HG03571 (cell line): ENCODE results near the gene PRKCB.

ENCODE experiments used
- ATAC-seq: cut with Tn5 transposase; IDR thresholded peaks from one replicate; pipeline ENCODE4 v1.9.1; 2021; ENCODE audit not compliant: unreplicated experiment

Gene PRKCB

GRCh38 chr16:23934610-23935236 lies 98.9 kb downstream of the PRKCB start:
- ATAC-seq, result no peak

GRCh38 chr16:23940111-23940510 lies 104.3 kb downstream of the PRKCB start:
- no peak for ATAC-seq

DNA sequence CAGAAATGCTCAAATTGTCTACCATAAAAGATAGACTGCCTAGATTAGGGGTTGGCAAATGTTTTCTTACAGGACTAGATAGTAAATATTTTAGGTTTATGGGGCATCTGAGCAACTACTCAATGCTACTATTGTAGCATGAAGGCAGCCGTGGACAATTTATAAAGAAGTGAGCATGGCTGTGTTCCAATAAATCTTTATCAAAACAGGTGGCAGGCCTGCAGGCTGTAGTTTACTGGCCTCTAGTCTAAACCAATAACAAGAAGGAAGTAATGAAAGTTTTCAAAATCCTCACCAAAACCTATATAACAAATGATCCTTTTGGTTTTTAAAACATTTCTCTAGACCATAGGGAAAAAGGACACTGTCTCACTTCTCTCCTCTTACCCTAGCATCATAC lies 105.2 kb downstream of the PRKCB start:
- no peak for ATAC-seq

- no peak for ATAC-seq
These were observed 106.3 kb downstream of the PRKCB start for GRCh38 chr16:23941963-23942564.

DNA sequence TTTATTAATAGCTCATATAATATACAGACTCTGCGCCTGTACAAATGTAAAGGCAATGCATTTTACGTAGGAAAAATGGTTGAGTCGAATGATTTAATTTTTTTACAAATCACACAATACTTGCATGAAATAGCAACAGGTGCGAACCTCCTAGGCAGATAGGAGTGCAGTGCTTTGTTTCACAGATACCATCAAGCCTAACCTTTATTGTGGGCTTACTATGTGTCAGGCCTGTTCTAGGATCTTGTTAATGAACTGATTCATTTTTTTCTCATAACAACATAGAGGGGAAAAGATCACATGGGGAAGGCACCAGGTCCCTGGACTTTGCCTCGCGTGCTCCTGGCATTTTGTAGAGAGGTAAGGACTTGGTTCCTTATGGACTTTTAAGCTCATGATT lies 107.8 kb downstream of the PRKCB start:
- ATAC-seq, result no peak

DNA sequence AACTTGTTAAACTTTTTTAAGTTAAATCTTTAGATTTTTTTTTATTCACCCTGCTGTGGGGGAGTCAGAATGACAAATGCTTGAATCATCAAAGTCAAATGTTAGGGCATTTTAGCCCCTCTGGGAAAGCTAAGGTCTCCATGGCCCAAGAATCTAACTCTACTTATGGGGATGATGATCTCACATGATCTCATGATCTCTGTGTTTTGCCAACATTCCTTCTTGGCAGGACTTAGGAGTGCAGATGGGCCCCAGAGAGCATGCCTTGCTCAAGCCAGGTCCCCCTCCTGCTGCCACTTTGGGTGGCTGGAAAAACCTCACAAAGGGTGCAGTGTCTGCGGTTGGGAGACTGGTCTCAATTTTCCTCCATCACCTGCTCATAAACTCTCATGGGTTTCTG lies 108.6 kb downstream of the PRKCB start:
- ATAC-seq, result no peak

DNA sequence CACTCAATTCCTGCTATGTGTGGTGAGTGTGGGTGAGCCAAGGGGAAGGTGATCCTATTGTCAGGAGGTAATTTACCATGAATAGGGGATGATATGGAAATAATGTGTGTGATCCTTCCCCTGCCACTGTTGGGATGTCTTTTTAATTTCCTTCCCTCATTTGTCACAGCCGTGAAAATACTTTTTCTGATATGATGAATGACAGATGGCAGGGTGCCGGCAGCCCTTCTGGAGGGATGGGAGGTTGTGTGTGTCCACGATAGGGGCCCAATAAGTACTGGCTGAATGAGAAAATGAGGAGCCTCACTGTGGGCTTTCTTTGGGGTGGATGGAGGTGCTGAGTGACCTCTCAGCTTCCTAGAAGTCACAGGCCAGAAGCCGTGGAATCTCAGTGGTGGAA lies 109.5 kb downstream of the PRKCB start:
- no peak for ATAC-seq

DNA sequence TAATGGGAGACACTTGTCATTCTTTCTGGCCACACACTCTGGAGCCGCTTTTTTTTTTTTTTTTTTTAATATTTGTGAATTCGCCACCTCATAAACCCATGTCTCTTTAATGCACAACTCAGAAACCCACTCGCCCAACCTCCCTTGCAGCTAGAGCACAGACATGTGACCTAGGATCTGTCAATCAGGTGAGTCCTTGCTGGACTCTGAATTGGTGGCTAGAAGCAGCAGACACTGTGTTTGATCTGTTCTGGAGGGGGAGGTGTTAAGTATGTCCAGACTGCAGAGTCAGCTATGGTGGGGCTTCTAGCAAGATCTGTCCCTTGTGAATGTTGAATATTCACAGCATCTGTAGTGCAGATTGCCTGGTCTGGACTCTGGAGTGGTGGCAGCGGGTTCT lies 112.1 kb downstream of the PRKCB start:
- no peak for ATAC-seq

DNA sequence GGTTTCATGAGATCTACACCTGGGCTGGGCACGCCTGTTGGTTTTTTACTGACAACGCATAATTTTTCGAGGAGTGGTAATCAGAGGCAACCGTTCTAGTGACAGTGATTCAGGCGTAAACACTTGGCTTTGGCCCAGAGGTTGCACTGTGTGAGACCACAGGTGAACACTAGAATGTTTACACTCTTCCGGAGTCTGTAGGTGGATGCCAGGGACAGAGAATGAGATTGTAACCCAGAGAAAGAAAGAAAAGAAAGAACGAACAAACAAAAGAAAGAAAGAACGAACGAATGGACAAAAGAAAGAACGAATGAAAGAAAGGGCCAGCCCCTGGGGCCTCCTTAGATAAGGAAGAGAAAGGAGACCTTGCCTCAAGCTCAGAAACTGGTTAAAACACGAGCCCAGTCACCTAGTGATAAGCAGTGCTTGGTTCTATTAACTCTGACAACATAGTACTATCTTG lies 113.2 kb downstream of the PRKCB start:
- no peak for ATAC-seq

- ATAC-seq, result no peak
These were observed 114.0 kb downstream of the PRKCB start for GRCh38 chr16:23949630-23950290.

GRCh38 chr16:23950291-23950894 lies 114.6 kb downstream of the PRKCB start:
- no peak for ATAC-seq

DNA sequence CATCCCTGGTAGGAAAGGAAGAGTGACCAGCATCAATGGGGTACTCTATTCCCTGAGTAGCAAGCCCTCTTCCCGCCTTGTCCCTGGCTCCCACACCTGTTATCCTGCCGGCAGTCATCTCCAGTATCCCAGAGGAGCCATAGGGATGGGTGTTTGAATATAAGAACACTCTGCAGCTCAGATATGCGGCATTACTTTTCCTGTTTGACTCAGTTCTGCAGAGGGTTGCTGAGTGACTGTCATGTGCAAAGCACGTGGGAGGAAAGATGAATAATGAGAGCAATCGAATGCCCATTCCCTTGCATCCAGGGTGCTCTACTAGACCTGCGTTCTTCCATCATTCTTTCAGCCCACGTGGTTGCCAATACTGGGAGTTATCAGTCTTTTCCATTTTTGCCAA lies 115.1 kb downstream of the PRKCB start:
- ATAC-seq, result no peak

DNA sequence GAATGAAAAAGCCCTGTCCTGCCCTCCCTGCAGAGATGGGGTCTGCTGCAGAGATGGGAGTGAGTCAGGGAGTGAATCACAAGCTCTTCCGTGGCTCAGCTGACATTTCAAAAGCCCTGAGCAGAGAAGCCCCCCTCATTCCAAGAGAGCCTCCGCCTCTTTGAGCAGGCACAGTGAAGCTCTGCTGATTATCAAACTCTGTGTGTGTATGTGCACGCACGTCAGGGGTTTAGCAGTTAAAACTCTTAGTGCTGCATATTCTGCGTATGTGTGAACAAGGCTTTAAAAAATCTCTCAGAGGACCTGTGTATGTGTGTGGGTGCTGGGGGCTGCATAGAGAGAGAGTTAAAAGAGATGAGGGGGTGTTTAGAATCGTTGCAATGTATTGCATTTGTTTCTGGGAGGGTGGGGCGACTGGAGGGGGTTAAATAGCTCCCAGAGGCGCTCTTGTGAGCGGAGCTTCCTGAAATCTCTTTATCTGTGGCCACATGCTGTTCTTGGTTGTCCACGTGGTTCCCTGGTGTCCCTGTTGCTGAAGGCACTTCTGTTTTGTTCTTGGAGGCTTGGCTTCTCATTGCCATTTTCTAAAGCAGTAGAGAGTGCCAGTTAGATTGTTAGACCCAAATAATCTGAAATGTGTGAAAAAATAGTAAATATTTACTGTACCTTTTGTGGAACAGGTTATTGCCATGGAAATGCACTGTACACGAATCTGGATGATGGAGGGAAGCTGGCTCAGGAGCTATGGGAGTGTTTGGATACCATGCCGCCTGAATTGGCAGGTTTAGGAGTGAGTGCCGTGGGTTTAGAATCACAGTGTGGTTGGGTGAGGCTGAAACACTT lies 116.6 kb downstream of the PRKCB start:
- no peak for ATAC-seq

- ATAC-seq, result no peak
These were observed 117.2 kb downstream of the PRKCB start for GRCh38 chr16:23952971-23953300.

- no peak for ATAC-seq
These were observed 117.7 kb downstream of the PRKCB start for GRCh38 chr16:23953476-23953875.

DNA sequence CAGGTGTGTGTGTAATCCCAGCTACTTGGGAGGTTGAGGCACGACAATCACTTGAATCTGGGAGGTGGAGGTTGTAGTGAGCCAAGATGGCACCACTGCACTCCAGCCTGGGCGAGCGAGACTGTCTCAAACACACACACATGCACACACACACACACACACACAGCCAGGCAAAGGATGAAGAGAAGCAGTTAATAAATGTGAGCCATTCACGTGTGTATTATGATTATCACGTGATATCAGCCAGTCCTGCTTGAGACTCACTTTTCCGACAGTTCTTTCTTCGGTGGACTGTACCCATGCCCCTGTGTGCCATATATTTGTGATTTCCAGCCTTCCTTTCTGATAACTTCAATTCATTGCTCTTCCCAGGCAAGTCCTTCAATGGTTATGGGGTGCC lies 119.3 kb downstream of the PRKCB start:
- no peak for ATAC-seq

DNA sequence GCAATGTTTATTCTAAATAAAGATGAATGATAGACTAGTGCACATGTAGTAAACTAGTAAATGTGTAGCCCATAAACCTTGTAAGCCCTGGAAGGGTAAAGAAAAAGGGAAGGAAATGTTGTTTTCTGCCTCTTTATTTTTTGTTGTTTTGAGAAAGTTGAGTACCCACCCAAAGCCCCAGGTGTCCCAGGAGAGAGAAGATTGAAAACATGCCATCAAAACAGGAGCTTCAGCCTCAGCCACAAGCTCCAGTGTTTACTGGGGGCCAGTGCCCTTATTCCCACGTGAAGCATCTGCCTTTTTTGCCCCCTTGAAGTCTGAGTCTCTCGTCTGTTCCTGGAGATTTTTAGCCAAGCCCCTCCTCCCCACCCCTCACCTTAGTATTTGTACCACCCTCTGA lies 121.5 kb downstream of the PRKCB start:
- ATAC-seq, result no peak

DNA sequence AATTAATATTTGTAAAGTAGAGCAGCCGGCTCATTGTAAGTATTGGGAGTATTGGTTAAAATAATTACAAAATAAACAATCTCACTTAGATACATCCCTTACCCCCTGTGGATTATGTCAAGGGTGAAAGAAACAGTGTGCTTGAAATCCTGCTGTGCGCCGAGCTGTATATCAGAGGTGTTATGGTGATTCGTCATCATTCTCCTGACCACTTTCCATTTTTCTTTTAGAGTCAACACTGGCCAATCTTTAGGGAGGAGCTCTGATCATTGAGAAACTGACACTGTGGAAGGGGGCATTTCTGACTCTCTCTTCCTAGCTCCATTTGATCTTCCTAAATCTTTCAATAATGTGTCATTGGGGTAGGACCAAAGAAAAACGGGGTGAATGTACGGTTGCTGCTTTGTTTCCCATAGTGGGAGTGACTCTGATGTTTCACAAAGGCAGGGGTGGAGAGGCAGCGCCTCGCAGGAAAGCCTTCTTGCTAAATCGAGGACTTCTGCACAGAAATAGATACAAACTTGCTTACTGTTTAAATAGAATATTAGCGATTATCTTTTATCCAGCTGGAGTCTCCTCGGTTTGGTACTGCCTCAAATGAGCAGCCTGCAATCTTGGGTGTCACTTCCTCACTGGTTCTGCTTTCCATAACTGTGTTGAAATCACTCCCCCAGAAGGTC lies 123.4 kb downstream of the PRKCB start:
- ATAC-seq, result no peak

GRCh38 chr16:23959752-23960072 lies 123.9 kb downstream of the PRKCB start:
- ATAC-seq, result no peak

GRCh38 chr16:23960081-23960885 lies 124.5 kb downstream of the PRKCB start:
- no peak for ATAC-seq
